Measurements from ENCODE around the gene LIPC.

GRCh38 chr15:58566029-58566428 lies 134.2 kb downstream of the LIPC start:
- TF ChIP-seq MYC (IDR thresholded peaks at IDR 0.05; ENCODE audit: low read depth, low read length) (no peak), CTCF (IDR thresholded peaks at IDR 0.05; ENCODE audit: low read depth, low read length) (no peak), POLR2A (IDR thresholded peaks at IDR 0.05; ENCODE audit: extremely low read depth, insufficient read length) (no peak), MAX (IDR thresholded peaks at IDR 0.05; ENCODE audit: low read depth, low read length) (no peak)
